Testis (tissue), 3 donors: ENCODE results near the gene TBC1D17. TPM values are rescaled to one million over a fixed set of nuclear protein-coding genes. Genes with fewer than 3 reads are reported as not detected.

ENCODE experiments used
- DNase-seq: peaks from one replicate; pipeline ENCODE4 v3.0.0-alpha.2; 2019
- H3K27ac ChIP-seq, 2 donors: fragments of 200-600 bp; sonication (generic); one replicate each; pipeline ENCODE4 v1.5.1; 2019
- H3K27me3 ChIP-seq: fragments of 200-600 bp; sonication (generic); one replicate; pipeline ENCODE4 v1.5.1; 2019
- H3K36me3 ChIP-seq: fragments of 200-600 bp; sonication (generic); one replicate; pipeline ENCODE4 v1.5.1; 2017; ENCODE audit warnings: low read depth; ENCODE audit errors: missing control alignments
- H3K4me1 ChIP-seq: fragments of 200-600 bp; sonication (generic); one replicate; pipeline ENCODE4 v1.5.1; 2019
- H3K4me3 ChIP-seq, 2 donors: fragments of 200-600 bp; sonication (generic); one replicate each; pipeline ENCODE4 v1.5.1; 2017 to 2019
- H3K9me3 ChIP-seq: fragments of 200-600 bp; sonication (generic); one replicate; pipeline ENCODE4 v1.5.1; 2017
- CTCF ChIP-seq, 3 experiments: fragments of 450-650 bp in 2 of 3; fragments of 200-600 bp in 1 of 3; sonication (generic) in 1 of 3; IDR thresholded peaks; one replicate each; pipeline ENCODE4 v1.5.1; 2016 to 2019; ENCODE audit warnings: antibody characterized with exemption in 3 of 3, mild to moderate bottlenecking in 2 of 3, moderate library complexity in 1 of 3
- POLR2A ChIP-seq: fragments of 450-650 bp; IDR thresholded peaks from one replicate; pipeline ENCODE4 v1.6.1; 2017; ENCODE audit warnings: antibody characterized with exemption, mild to moderate bottlenecking, moderate library complexity
- WGBS, 2 donors: methylation state at CpG; one replicate each; pipeline ENCODE4 v1.1.5; 2018; 5-methylcytosine and 5-hydroxymethylcytosine counted together
- intact Hi-C: fragments of 100-400 bp; cut with DNase I; formaldehyde crosslinking; loops from one replicate; pipeline ENCODE4 v1.15.1; 2023; ENCODE audit warnings: low total_unique reads
- polyA plus RNA-seq: library from polyadenylated mRNA; stranded (reverse); fragments of 350-450 nt; fragmentation: Illumina TruSeq; extraction: RNeasy Lipid Tissue Mini Kit (QIAGEN cat#74804); gene quantifications from one replicate; pipeline ENCODE4 v1.2.3, GENCODE V29; 2014; ENCODE audit warnings: low read depth, low replicate concordance; ENCODE audit not compliant: insufficient read depth
- total RNA-seq, 2 donors: library from RNA; depleted of rRNA; stranded (reverse); fragments of >200 nt; gene quantifications; one replicate each; pipeline ENCODE4 v1.2.3, GENCODE V29; 2016

TBC1D17 gene
- total and polyA plus RNA-seq, 3 donors from 2014 or later: 31.1 to 49.1 (median 47.2) TPM

- Histone ChIP-seq H3K36me3 (no peaks in the 10 kb centered on the region), H3K27me3 (no peaks in the 10 kb centered on the region), H3K9me3 (no peaks in the 10 kb centered on the region), H3K4me1 (no peaks in the 10 kb centered on the region), H3K4me3 (no peak overlapping the region), H3K27ac (no peak overlapping the region)
- DNase-seq: no peak
- TF ChIP-seq POLR2A (no peak), CTCF (IDR thresholded peaks at IDR 0.05) (no peak)
- WGBS, 2 donors: 95% methylated on average over 18 of the region's 18 CpGs
- intact Hi-C loops: no loop called here
Observed at GRCh38 chr19:49894011-49894664, 16.6 kb downstream of the TBC1D17 start.

- H3K9me3 ChIP-seq: no peaks in the 10 kb centered on the region
- no peak overlapping the region for H3K27ac ChIP-seq
- no peak for DNase-seq
- H3K4me3 ChIP-seq: no peak overlapping the region
- whole genome bisulfite sequencing, 2 donors: 80 to 89% methylated on average over 5 to 17 of the region's 17 CpGs
- H3K4me1 ChIP-seq: no peaks in the 10 kb centered on the region
- no peaks in the 10 kb centered on the region for H3K36me3 ChIP-seq
- intact Hi-C loops: no loop called here
- TF ChIP-seq POLR2A (no peak), CTCF (IDR thresholded peaks at IDR 0.05) (no peak)
- no peaks in the 10 kb centered on the region for H3K27me3 ChIP-seq
Observed at GRCh38 chr19:49894879-49895565, 17.5 kb downstream of the TBC1D17 start.

GRCh38 chr19:49895566-49896297 is 18.2 kb downstream of the TBC1D17 start:
- Histone ChIP-seq H3K4me1 (no peaks in the 10 kb centered on the region), H3K36me3 (no peaks in the 10 kb centered on the region), H3K27ac (no peak overlapping the region), H3K27me3 (no peaks in the 10 kb centered on the region), H3K4me3 (no peak overlapping the region), H3K9me3 (no peaks in the 10 kb centered on the region)
- no peak for TF ChIP-seq CTCF (IDR thresholded peaks at IDR 0.05)
- TF ChIP-seq POLR2A: no peak
- intact Hi-C loops: no loop called here
- WGBS, 2 donors: 78 to 87% methylated on average over 15 of the region's 17 CpGs
- no peak for DNase-seq

GRCh38 chr19:49896863-49897621 is 19.5 kb downstream of the TBC1D17 start, which contains the start of gene IL4I1:
IL4I1 (minus strand) TSS chr19:49896887; CDS start chr19:49896160, 727 bp downstream.
- DNase-seq: no peak

More at GRCh38 chr19:49896863-49897621, 19.5 kb downstream of the TBC1D17 start, which contains the start of gene IL4I1:
- WGBS, 2 donors: 50 to 71% methylated on average over 17 to 19 of the region's 20 CpGs
- intact Hi-C loops: no loop called here
- Histone ChIP-seq H3K27me3 (no peaks in the 10 kb centered on the region), H3K4me1 (no peaks in the 10 kb centered on the region), H3K36me3 (no peaks in the 10 kb centered on the region), H3K27ac (no peak within 1 kb of the TSS), H3K4me3 (no peak within 1 kb of the TSS), H3K9me3 (no peaks in the 10 kb centered on the region)
- TF ChIP-seq POLR2A (no peak), CTCF (IDR thresholded peaks at IDR 0.05) (no peak)
